GM21717 (cell line): ENCODE measurements around the gene GOPC.

Source experiments
- ATAC-seq: cut with Tn5 transposase; IDR thresholded peaks from one replicate; pipeline ENCODE4 v1.9.1; 2021; ENCODE audit warnings: mild to moderate bottlenecking, moderate library complexity; ENCODE audit not compliant: unreplicated experiment

GOPC gene

GRCh38 chr6:117550078-117550600, 52.2 kb downstream of the GOPC start:
- no peak for ATAC-seq

GRCh38 chr6:117549611-117550010, 52.7 kb downstream of the GOPC start:
- no peak for ATAC-seq

GRCh38 chr6:117548797-117549301, 53.5 kb downstream of the GOPC start:
- peak; percentile 40 for ATAC-seq

- no peak for ATAC-seq
Observed at GRCh38 chr6:117547688-117548621, 54.4 kb downstream of the GOPC start.

- ATAC-seq: no peak
Observed at GRCh38 chr6:117546674-117547073, 55.6 kb downstream of the GOPC start.

GRCh38 chr6:117545161-117545595, 57.1 kb downstream of the GOPC start:
- no peak for ATAC-seq

GRCh38 chr6:117544716-117545115, 57.6 kb downstream of the GOPC start:
- ATAC-seq: no peak

GRCh38 chr6:117542493-117542892, 59.8 kb downstream of the GOPC start:
- no peak for ATAC-seq

GRCh38 chr6:117540670-117541069, 61.6 kb downstream of the GOPC start:
- ATAC-seq: no peak

GRCh38 chr6:117538615-117539014, 63.7 kb downstream of the GOPC start:
- no peak for ATAC-seq

GRCh38 chr6:117536317-117536716, 66.0 kb downstream of the GOPC start:
- no peak for ATAC-seq

GRCh38 chr6:117534974-117535373, 67.3 kb downstream of the GOPC start:
- no peak for ATAC-seq

- ATAC-seq: no peak
Observed at GRCh38 chr6:117533775-117534174, 68.5 kb downstream of the GOPC start.

GRCh38 chr6:117531809-117532725, 70.2 kb downstream of the GOPC start:
- ATAC-seq: no peak

- ATAC-seq: no peak
Observed at GRCh38 chr6:117531346-117531745, 71.0 kb downstream of the GOPC start.

GRCh38 chr6:117530467-117531242, 71.7 kb downstream of the GOPC start:
- no peak for ATAC-seq

- no peak for ATAC-seq
Observed at GRCh38 chr6:117525607-117526006, 76.7 kb downstream of the GOPC start.

- ATAC-seq: no peak
Observed at GRCh38 chr6:117521791-117522502, 80.4 kb downstream of the GOPC start.

- ATAC-seq: no peak
Observed at GRCh38 chr6:117520603-117521395, 81.5 kb downstream of the GOPC start.
